T47D (cell line): ENCODE measurements around the gene DTNBP1.

Experiments used
- DNase-seq, 2 experiments: peaks; one replicate each; pipeline versions ENCODE4 v3.0.0 to v3.0.0-alpha.2; 2011 to 2012; ENCODE audit warnings: low read depth in 1 of 2, low spot score in 1 of 2
- JUND ChIP-seq: IDR thresholded peaks from 2 replicates; pipeline ENCODE4 v1.6.1; 2012; ENCODE audit warnings: low read depth
- in situ Hi-C: cut with HindIII; loops from 2 replicates; pipeline ENCODE4 v1.10.0; 2016; ENCODE audit warnings: low sequenced_read_pairs, low pct_unique_long_range_greater_than_20kb

Gene DTNBP1

DNA sequence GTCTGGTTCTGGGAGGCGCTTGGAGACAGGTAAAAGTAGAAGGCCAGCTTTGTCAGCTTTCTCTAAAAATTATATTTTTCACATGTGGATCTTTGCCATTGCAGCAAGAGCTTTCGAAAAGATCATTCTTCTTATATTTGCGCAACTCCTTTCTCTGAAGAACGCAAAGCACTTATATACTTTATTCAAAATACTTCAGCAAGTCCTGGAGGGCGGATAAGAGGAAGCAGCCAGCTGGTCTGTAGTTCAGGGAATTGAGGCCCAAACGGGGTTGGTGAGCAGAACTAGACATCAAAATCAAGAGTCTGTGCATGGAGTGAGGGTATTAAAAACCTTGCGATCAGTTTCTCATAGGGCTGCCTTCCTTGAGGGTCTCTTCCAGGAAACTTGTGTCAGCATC lies 182.3 kb downstream of the DTNBP1 start:
- DNase-seq: no peak
- in situ Hi-C loops: no loop called here
- TF ChIP-seq JUND: no peak

GRCh38 chr6:15479761-15480160 lies 183.1 kb downstream of the DTNBP1 start:
- TF ChIP-seq JUND: no peak
- DNase-seq: peak in 1 of 2 experiments; percentile 33
- in situ Hi-C loops: no loop called here

- in situ Hi-C loops: no loop called here
- TF ChIP-seq JUND: no peak
- DNase-seq: no peak
These were observed 185.1 kb downstream of the DTNBP1 start for GRCh38 chr6:15477746-15478145.

- no peak for TF ChIP-seq JUND
- no peak for DNase-seq
- in situ Hi-C loops: no loop called here
These were observed 186.0 kb downstream of the DTNBP1 start for GRCh38 chr6:15476631-15477380.

DNA sequence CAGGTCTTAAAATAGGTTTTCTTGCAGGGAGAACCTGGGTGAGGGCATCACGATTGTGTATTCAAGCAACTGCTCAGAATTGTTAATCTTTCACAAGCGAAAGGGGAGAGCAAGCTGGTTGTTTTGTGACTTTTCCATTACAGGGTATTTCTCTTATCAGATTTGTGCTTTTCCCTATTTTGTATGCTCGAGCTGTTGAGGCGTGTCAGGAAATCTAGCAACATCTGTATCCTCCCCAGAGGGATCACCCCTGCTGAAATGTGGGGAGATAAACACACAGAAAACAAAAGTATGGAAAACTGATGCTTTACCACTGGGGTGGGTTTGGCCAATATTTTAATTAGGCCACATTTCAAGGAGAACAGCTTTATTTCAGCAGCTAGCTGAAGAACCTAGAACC lies 187.0 kb downstream of the DTNBP1 start:
- TF ChIP-seq JUND: no peak
- in situ Hi-C loops: no loop called here
- no peak for DNase-seq

DNA sequence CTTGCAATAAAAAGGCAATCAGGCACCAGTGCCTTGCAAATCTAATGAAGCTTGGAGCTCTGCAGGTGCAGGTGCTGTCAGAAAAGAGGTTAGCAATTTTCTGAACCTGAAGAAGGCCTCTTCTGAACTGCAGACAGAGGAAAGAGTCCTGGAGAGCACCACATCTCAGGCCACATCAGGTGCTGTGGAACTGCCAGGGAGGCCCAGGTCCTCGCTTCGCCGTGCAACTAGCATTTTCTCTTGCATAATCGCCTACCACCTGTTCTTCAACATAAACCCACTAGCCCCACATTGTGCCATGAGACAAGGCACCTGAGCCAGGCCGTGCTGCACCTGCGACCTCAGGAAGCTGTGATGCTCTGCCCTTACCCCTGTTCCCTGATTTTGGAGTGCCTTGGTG lies 187.6 kb downstream of the DTNBP1 start:
- in situ Hi-C loops: no loop called here
- TF ChIP-seq JUND: no peak
- no peak for DNase-seq

GRCh38 chr6:15474196-15474595 lies 188.6 kb downstream of the DTNBP1 start:
- TF ChIP-seq JUND: no peak
- DNase-seq: no peak
- in situ Hi-C loops: no loop called here

GRCh38 chr6:15473741-15474161 lies 189.1 kb downstream of the DTNBP1 start:
- DNase-seq: no peak
- TF ChIP-seq JUND: no peak
- in situ Hi-C loops: no loop called here

- no peak for TF ChIP-seq JUND
- in situ Hi-C loops: no loop called here
- DNase-seq: no peak
These were observed 189.7 kb downstream of the DTNBP1 start for GRCh38 chr6:15473174-15473573.
